ENCODE results near the gene ATP6V1G2.
"Not testable (repeated sequence)": the region's sequence is repeated elsewhere in the genome, so short reads cannot be mapped to it uniquely, and the experiment has no call there.

The ATP6V1G2 gene

DNA sequence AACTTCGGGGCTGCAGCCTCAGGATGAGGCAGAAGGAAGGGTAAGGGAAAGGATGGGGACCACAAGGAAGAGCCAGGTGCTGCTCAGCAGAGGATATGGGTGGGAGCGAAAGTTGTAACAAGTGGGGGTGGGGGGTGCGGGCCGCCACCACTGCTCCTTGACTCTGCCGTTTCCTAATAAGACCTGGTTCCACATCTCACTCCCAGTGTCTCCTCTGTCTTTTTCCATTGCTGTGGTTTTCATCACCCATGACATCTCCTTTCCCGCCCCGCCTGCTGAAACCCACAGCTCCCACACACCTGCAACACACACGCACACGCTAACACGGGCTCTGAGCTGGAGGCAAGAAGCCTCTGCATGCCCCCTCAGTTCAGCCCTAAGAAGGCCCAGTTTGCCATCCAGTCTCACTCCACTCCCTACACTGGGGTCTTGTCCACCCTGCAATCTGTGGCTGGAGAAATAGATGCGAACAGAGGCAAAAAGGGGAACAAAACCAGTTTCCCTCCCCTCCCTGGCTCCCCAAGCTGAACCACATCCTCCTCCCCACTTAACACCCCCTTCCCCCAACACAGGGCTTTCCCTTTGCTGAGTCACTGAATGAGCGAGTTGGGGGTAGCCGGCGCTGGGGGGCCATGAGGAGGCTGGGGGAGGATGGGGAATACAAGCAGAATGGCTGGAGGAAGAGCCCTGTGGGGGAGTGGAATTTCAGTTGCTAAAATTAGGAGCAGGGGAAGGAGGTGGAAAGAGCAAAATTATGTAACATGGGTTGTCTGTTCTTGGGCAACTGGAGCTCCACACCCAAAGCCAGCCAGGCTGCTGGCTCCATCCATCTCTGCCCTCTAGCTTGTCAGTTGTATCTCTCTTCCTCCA is 12.5 kb upstream of the ATP6V1G2 start:
- no peak for TF ChIP-seq CTCF (IDR thresholded peaks at IDR 0.05; ENCODE audit: control insufficient read depth, extremely low read depth, insufficient read depth)
- DNase-seq (ENCODE audit: low read depth), result no peak
- no peak overlapping the region for H3K4me3 ChIP-seq (ENCODE audit: low read depth, low read length)

- DNase-seq (ENCODE audit: low read depth), result no peak
- no peak for TF ChIP-seq CTCF (IDR thresholded peaks at IDR 0.05; ENCODE audit: control insufficient read depth, extremely low read depth, insufficient read depth)
- H3K4me3 ChIP-seq (ENCODE audit: low read depth, low read length), result no peak overlapping the region
Observed at GRCh38 chr6:31558318-31558625, 11.9 kb upstream of the ATP6V1G2 start.

- DNase-seq (ENCODE audit: low read depth), result no peak
- no peak for TF ChIP-seq CTCF (IDR thresholded peaks at IDR 0.05; ENCODE audit: control insufficient read depth, extremely low read depth, insufficient read depth)
- no peak overlapping the region for H3K4me3 ChIP-seq (ENCODE audit: low read depth, low read length)
Observed at GRCh38 chr6:31557443-31558317, 11.3 kb upstream of the ATP6V1G2 start.

DNA sequence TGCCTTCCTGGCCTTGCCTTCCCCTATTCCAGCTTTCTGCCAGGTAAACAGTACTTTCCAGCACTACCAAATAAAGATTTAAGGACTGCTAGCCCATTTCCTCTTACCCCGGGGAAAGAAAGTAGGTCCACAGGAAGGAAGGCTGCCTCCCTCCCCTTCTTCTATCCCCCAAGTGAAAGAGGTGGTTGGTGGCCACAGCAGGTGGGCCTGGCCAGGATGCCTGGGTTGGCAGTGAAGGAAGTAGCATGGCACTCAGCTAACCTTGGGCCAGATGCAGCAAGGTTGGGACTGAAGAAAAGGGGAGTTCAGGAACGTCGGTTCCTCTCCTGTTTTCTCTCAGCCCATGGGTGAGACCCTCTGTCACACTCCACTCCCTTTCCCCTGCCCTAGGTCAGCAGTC is 9.9 kb upstream of the ATP6V1G2 start:
- no peak overlapping the region for H3K4me3 ChIP-seq (ENCODE audit: low read depth, low read length)
- no peak for TF ChIP-seq CTCF (IDR thresholded peaks at IDR 0.05; ENCODE audit: control insufficient read depth, extremely low read depth, insufficient read depth)
- no peak for DNase-seq (ENCODE audit: low read depth)

DNA sequence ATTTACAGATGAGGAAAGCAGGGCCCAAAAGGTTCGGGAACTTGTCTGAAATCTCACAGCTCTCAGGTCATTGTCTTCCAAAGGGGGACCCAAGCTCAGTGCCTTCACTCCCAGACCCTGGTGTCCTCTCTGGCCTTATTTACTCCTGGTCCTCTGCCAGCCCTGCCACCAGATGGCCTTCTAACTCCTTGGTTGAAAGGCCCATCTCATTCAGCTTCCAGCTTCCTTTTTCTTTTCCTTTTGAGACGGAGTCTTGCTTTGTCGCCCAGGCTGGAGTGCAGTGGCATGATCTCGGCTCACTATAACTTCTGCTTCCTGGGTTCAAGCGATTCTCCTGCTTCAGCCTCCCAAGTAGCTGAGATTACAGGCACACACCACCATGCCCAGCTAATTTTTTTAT is 5.0 kb upstream of the ATP6V1G2 start:
- DNase-seq (ENCODE audit: low read depth); H3K4me3 ChIP-seq (ENCODE audit: low read depth, low read length): not testable (repeated sequence)
- 0 out of 2 replicates have a peak, but pooled peaks have one; percentile 11 for TF ChIP-seq CTCF (IDR thresholded peaks at IDR 0.05; ENCODE audit: control insufficient read depth, extremely low read depth, insufficient read depth)

DNA sequence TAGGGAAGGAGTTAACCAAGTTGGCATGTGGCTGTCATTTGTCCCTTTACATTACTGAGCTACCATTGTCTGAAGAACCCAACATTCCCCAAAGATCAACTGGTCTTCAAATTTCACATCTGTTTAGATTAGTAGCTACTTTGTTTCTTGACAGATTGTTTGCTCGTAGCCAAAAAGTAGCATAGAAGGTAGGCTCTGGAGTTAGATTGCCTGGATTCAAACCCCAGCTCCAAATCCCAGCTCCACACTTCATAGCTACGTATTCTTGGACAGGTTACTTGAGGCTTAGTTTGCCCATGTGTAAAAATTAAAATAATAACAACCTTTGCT is 2.1 kb upstream of the ATP6V1G2 start:
- no peak for TF ChIP-seq CTCF (IDR thresholded peaks at IDR 0.05; ENCODE audit: control insufficient read depth, extremely low read depth, insufficient read depth)
- peak overlapping the region; percentile 60 for H3K4me3 ChIP-seq (ENCODE audit: low read depth, low read length)
- DNase-seq (ENCODE audit: low read depth), result no peak

Measured in LNCaP clone FGC (cell line).